Measurements from ENCODE around the gene DDR2. TPM values are rescaled to one million over a fixed set of nuclear protein-coding genes. Genes with fewer than 3 reads are reported as not detected.

The DDR2 gene
- total RNA-seq, 1 experiment from 2014 or later: 0.52 TPM

DNA sequence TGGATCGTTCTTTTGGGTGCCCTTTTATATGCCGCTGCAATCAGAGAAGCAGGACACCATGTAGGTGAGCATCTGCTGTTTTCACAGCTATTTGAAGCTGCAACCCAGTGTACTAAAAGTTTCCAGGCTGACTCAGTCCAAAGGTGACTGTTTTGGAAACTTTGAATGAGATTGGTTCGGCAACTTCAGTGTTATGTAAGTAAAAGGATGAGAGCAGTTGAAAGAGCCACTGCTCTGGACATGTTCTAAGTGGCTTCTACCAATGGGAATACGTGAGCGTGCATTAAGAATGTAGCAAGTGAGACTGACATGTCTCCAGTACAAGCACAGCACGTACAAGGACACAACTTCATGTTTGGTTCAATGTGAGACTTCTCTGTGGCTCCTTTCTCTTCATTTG, 55.6 kb downstream of the DDR2 start:
- H3K4me1 ChIP-seq (ENCODE audit: insufficient read depth, low read length): peaks cover 4% of the 10 kb centered on the region; the same call in 1 of the 2 replicates
- H3K36me3 Mint-ChIP-seq (ENCODE audit: insufficient read depth in 1 of 3, low read depth in 3 of 3): no peaks in the 10 kb centered on the region
- H3K9me3 ChIP-seq (ENCODE audit: control insufficient read depth, low read depth, low read length): no peaks in the 10 kb centered on the region
- H3K23me2 ChIP-seq (ENCODE audit: insufficient read length, low read depth, low read length, poor library complexity, severe bottlenecking): no peaks in the 10 kb centered on the region
- no peak for TF ChIP-seq CTCF (conservative IDR thresholded peaks at IDR 0.05)
- no peak overlapping the region for H3K4ac ChIP-seq (ENCODE audit: low read depth, low read length)
- no peak overlapping the region for H3K56ac ChIP-seq (ENCODE audit: insufficient read length, low read depth, low read length)
- H2BK12ac ChIP-seq (ENCODE audit: insufficient read length, low read depth, low read length): no peak overlapping the region
- no peak for DNase-seq
- H3K4me1 Mint-ChIP-seq: peaks cover 19 to 23% of the 10 kb centered on the region in 2 experiments
- H2AFZ ChIP-seq (ENCODE audit: low read length): no peak overlapping the region
- no peak overlapping the region for H3K27ac Mint-ChIP-seq
- H3K14ac ChIP-seq (ENCODE audit: insufficient read depth, low read length): no peak overlapping the region
- no peak overlapping the region for H4K5ac ChIP-seq (ENCODE audit: insufficient read length, low read depth, low read length)
- no peaks in the 10 kb centered on the region; the same call in 1 of the 2 replicates for H3K27me3 Mint-ChIP-seq (ENCODE audit: low read depth)
- no peak overlapping the region for H4K91ac ChIP-seq (ENCODE audit: insufficient read length, low read depth, low read length)
- no peak overlapping the region for H3K9ac ChIP-seq (ENCODE audit: extremely low read depth, insufficient read length, low read length)
- H3K4me3 Mint-ChIP-seq: no peak overlapping the region
- H3K18ac ChIP-seq (ENCODE audit: insufficient read length, low read depth, low read length): no peak overlapping the region
- no peak overlapping the region for H3T11ph ChIP-seq (ENCODE audit: low read length)
- no peak overlapping the region for H4K8ac ChIP-seq (replicated peaks; ENCODE audit: insufficient read length, low read depth, low read length)
- H2BK20ac ChIP-seq (ENCODE audit: low read depth, low read length, poor library complexity, severe bottlenecking): no peak overlapping the region
- no peak overlapping the region for H3K23ac ChIP-seq (ENCODE audit: insufficient read length, low read depth, low read length)
- no peak overlapping the region for H3K4me2 ChIP-seq (ENCODE audit: insufficient read depth, insufficient read length, low read length)
- H2BK120ac ChIP-seq (ENCODE audit: low read depth, low read length, poor library complexity, severe bottlenecking): no peak overlapping the region
- no peaks in the 10 kb centered on the region for H4K20me1 ChIP-seq (ENCODE audit: control insufficient read depth, insufficient read depth, insufficient read length)
- no peak overlapping the region for H2BK5ac ChIP-seq (ENCODE audit: insufficient read length, low read length)
- no peaks in the 10 kb centered on the region; a peak in 1 of 5 replicates for H3K9me3 Mint-ChIP-seq
- no peak overlapping the region for H2AK5ac ChIP-seq (ENCODE audit: insufficient read length, low read length)
- no CpG with 5 or more reads among the region's 6 CpGs for WGBS (ENCODE audit: extremely low coverage, insufficient read length, low lambda C conversion rate)
- no peak overlapping the region for H2BK15ac ChIP-seq (ENCODE audit: low read depth, low read length)
- H3K27me3 ChIP-seq (ENCODE audit: insufficient read depth, low read length): no peaks in the 10 kb centered on the region
- no peak overlapping the region for H3K27ac ChIP-seq (ENCODE audit: insufficient read length, low read depth, low read length)
- H3K79me2 ChIP-seq (ENCODE audit: insufficient read depth, low read length): no peaks in the 10 kb centered on the region
- H3K79me1 ChIP-seq (ENCODE audit: insufficient read depth, low read depth, low read length, poor library complexity, severe bottlenecking): no peaks in the 10 kb centered on the region
